Stimulated activated CD4-positive, alpha-beta T cell treated with anti-CD3 and anti-CD28 coated beads, Interleukin-12 subunit alpha, Interleukin-12 subunit beta, amount 100 ng/mL, for 48 hours (primary cell): ENCODE measurements around the gene OR1J1.

ENCODE experiments used
- DNase-seq, 3 donors: peaks; one replicate each; pipeline ENCODE4 v3.0.0-alpha.2; 2020; ENCODE audit warnings: low read depth in 2 of 3, low spot score in 1 of 3

Gene OR1J1, protein sequence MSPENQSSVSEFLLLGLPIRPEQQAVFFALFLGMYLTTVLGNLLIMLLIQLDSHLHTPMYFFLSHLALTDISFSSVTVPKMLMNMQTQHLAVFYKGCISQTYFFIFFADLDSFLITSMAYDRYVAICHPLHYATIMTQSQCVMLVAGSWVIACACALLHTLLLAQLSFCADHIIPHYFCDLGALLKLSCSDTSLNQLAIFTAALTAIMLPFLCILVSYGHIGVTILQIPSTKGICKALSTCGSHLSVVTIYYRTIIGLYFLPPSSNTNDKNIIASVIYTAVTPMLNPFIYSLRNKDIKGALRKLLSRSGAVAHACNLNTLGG

DNA sequence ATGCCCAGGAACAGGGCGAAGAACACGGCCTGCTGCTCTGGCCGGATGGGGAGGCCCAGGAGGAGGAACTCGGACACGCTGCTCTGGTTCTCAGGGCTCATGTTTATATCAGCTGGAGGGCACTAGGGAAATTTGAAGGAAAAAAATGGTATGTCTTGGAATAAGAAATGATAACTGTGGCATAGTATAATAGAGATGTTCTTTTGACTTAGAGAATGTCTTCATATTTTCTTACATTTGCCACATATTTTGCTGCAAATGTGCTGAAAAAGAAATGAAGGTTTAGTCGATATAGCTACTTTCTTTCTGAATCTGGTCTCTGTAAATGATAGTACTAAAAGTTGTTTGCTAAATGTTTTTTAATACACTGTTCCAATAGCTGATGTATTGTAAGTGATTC is at the start of gene OR1J1:
TSS of gene OR1J1 (minus strand) at position 101 of the 400 bp plus-strand sequence. CDS start at position 101, 0 bp downstream.
- no peak for DNase-seq

DNA sequence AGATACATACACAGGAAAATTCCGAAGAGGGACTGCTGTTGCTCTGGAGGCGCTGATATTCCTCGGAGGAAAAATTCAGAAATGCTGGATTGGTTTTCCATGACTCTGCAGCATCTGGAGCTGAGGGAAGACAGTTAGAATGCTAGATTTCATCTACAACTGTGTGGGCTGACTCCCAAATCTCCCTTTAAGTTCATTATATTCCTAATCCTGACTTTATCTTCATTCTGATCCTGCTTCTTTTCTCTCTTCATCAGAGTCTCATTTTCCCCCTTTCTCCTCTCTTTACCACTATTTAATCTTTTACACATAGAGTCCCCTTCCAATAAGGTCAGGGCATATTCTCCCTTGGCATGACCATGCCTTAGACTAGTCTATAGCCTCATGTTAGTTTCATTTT is 49.5 kb upstream of the OR1J1 start, which contains the start of gene OR1N1:
TSS of gene OR1N1 (minus strand) at position 101 of the 400 bp plus-strand sequence. CDS start at position 101, 0 bp downstream.
- DNase-seq, result no peak

DNA sequence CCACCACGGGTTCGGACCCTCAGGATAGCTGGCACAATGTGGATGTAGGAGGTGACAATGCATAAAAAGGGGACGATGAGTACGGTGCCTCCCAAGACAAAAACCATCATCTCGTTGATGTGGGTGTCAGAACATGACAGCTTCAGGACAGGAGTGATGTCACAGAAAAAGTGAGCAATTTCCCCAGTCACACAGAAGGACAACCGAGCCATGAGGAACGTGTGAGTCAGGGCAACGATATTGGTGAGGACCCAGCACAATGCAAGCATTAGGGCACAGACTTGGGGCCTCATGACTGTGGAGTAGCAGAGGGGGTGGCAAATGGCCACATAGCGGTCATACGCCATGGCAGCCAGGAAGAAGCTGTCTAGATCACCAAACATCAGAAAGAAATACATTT is 48.9 kb upstream of the OR1J1 start:
- peak in 1 of 3 donors; percentile 0 for DNase-seq

DNA sequence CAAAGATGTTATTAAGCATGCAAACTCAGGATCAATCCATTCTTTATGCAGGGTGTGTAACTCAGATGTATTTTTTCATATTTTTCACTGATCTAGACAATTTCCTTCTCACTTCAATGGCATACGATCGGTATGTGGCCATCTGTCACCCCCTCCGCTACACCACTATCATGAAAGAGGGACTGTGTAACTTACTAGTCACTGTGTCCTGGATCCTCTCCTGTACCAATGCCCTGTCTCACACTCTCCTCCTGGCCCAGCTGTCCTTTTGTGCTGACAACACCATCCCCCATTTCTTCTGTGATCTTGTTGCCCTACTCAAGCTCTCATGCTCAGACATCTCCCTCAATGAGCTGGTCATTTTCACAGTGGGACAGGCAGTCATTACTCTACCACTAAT is 41.6 kb upstream of the OR1J1 start:
- no peak for DNase-seq

DNA sequence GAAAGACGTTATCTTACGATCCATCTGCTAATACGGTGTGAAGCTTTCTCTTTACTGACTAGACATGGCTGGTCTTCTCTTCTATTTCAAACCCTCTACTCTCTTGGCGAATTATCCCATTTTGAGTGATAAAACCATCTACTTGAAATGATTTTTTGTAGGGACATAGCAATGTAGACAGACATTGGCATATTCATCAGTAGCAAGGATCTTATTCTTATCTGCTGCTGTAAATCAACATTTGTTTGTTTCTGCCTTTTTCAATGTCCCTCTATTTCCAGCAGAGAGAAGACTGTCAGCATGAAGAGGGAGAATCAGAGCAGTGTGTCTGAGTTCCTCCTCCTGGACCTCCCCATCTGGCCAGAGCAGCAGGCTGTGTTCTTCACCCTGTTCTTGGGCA is 41.1 kb upstream of the OR1J1 start, which contains the start of gene OR1J4:
TSS of gene OR1J4 (plus strand) at position 301 of the 400 bp plus-strand sequence. CDS start at position 301, 0 bp downstream.
- DNase-seq, result no peak

DNA sequence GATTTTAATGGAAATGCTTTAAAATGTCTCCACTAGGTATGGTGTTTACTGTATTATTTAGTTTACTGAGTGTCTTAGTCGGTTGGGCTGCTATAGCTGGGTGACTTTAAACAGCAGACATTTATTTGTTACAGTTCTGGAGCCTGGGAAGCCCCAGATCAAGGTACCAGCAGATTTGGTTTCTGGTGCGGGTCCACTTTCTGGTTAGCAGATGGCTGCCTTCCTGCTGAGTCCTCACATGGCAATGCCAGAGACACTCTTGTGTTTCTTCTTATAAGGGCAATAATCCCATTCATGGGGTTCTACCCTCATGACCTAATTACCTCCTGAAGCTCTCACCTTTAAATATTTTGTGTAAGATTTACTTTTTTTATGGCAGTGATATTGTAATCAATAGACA is 40.5 kb upstream of the OR1J1 start:
- no peak for DNase-seq

DNA sequence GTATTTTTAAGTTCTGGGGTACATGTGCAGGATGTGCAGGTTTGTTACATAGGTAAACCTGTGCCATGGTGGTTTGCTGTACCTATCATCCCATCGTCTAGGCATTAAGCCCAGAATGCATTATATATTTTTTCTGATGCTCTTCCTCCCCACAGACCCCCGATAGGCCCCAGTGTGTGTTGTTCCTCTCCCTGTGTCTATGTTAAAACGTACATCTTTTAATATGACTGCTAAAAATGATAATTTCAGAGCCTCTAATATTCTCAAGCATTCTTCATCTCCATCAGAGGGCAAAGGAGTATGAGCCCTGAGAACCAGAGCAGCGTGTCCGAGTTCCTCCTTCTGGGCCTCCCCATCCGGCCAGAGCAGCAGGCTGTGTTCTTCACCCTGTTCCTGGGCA is 32.8 kb upstream of the OR1J1 start, which contains the start of gene OR1J2:
TSS of gene OR1J2 (plus strand) at position 301 of the 400 bp plus-strand sequence. CDS start at position 301, 0 bp downstream.
- DNase-seq, result no peak

DNA sequence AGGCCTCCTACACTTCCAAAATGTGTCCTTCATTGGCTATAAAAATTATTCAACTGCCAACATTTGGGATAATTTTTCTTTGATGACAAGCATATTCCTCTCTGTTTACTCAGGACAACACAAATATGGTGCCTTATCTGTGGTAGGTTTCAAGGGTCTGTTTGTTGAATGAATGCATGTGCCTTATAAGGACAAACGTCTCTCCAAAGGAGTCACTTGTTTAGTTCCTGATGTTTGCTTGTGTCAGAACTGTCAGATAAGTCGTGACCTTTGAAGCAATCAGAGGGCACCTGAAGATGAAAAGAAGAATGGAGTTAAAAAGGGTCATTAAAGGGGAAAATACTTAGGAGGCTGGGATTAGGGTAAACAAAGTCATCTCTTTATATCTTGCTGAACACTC is 29.2 kb upstream of the OR1J1 start:
- DNase-seq, result no peak

DNA sequence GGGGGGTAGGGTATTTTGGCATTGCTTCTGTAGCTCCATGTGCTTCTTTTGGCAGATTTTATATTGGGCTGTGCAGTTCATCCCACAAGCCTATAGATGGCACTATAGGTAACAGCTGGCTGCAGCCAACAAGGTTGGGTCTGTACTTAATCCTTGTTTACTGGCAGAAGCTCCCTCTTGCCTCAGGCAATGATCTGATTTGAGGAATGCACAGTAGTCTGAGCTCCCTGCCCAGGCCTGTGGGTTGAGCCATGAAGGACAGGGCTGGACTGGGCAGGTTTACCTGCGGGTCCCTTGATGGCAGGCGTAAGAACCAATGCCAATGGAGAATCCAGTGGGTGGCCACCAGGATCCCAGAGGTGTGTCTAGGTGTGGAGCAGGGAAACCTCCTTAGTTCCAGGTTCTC is 21.2 kb upstream of the OR1J1 start:
- peak in 1 of 3 donors; percentile 11 for DNase-seq

DNA sequence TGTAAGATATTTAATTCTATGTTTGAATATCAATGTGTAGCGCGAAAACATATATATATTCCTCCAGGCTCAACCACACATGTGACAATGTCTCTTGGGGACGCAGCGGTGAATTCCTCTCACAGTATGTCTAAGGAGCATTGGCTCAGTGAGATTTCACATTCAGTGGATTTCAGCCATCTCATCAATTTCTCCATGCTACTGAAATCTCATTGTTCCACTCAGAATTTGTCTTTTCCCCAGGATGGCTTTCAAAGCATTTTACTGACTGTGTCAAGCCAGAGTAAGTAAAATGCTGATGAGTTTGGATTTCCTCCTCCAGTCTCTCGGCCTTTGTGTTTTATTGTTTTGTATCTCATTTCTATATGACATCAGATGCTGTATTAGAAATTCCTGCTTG is 1.3 kb upstream of the OR1J1 start:
- no peak for DNase-seq

DNA sequence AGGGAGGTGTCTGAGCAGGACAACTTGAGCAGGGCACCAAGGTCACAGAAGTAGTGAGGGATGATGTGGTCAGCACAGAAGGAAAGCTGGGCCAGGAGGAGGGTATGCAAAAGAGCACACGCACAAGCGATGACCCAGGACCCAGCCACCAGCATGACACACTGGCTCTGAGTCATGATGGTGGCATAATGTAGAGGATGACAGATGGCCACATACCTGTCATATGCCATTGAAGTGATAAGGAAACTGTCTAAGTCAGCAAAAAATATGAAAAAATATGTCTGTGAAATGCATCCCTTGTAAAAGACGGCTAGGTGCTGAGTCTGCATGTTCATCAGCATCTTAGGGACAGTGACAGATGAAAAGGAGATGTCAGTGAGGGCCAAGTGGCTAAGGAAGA is 380 bp downstream of the OR1J1 start:
- DNase-seq, result no peak

DNA sequence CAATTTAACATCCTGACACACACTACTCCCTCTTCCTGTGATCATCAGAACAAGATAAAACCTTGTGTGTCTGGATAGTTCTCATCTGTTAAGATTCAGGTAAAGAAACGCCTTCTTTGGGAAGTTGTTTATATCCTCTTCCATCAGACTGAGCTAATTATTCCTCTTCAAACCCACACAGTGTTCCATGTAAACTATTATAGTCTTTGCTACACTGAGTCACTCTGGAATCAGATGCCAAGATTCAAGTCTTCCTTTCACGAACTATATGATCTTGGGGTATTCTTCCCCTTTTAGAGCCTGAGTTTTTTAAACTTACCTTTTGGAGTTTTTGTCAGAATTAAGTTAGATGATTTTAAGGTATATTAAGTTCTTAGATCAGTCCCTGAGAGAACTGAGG is 2.0 kb downstream of the OR1J1 start:
- DNase-seq, result no peak

DNA sequence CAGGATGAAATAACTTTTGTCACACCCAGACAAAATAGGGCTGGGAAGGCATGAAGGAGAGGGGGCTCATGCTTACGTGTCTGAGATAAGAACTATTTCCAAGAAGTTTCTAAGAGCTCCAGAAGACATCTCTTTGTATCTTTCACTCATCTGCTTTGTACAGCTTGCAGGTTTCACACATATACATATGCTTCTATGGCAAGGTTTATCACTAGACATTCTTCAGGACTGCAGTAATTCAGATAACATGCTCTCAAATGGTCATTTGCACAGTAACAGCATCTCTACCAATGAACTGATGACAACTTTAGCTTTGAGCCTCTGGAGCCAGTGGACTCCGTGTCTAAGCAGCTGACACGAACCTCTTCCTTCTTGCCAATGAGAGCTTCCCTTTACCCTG is 3.2 kb downstream of the OR1J1 start:
- no peak for DNase-seq

DNA sequence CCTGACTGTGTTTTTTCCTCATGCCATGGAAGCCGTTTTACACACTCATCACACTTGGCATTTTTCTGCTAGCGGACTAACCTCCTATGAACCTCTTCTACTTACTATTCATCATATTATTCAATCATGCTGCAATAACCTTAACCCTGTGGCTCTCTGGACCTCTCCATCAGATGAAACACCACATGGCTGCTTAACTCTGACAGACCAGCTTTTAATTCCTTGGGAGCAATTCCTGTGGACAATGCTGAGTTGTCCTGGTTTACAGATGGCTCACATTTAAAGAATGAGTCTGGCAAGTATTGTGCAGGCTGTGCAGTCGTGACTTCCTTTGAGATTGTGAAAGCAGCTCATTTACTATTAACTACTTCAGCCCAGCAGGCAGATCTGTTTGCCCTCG is 9.0 kb downstream of the OR1J1 start:
- no peak for DNase-seq

DNA sequence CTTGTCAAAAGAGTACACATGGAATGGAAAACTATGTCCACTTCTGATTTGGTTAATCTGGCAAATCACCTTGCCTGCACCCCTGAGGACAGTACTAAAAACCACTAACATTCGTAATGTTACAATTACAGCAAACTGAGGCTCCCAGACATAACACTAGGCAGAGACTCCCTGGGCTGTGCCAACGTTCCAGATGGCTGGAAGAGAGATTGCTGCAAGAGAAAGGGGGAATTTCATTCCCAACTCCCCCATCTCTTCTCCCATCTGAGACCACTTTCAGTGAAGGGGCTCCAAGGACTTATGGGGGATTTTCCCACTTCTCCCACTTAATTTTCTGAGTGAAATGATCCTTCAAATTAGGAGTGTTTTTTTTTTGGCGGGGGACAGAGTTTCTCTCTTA is 11.3 kb downstream of the OR1J1 start:
- DNase-seq, result no peak

DNA sequence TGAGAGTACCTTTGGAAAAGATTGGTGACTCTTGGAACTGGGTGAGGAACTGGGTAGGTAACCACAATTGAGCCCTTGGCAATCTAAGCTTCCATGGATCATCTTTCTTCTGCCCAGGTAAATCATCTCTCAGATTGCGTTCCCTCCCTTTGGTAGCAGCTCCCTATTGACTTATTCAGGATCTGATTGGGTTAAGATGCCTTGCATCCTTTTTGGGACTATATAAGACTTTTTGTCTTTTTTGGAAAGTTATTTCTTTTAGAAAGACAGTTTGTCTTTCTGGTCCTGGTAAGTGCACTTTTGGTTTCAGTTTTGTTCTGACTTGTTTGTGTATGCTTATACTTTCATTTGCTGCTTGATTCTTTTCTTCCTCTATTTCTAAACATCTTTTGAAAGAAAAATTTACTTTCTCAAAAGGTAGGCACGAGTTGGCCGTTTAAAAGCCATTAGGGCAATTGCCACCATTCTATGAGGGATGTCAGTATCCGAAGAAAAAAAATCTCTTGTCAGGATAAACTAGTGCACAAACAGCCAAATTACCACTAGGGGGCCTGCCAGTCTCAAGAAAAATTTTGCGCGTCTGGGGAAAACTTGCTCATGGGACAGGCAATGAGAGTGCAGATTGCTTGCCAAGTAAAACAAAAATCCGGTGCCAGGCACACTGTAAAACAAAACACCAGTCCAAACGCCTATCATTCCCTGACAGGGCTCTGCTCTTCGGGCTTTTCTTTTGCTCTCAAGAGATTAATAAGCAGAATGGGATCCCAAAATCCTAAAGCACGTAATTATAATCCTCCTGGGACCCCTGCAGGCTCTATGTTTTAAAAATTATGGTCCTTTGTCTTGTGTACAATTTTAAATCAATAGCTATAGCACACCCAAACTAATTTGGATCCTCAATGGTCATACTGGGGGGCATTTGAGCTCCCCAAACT is 12.8 kb downstream of the OR1J1 start:
- DNase-seq, result peak; percentile 35 to 62 (median 54)

DNA sequence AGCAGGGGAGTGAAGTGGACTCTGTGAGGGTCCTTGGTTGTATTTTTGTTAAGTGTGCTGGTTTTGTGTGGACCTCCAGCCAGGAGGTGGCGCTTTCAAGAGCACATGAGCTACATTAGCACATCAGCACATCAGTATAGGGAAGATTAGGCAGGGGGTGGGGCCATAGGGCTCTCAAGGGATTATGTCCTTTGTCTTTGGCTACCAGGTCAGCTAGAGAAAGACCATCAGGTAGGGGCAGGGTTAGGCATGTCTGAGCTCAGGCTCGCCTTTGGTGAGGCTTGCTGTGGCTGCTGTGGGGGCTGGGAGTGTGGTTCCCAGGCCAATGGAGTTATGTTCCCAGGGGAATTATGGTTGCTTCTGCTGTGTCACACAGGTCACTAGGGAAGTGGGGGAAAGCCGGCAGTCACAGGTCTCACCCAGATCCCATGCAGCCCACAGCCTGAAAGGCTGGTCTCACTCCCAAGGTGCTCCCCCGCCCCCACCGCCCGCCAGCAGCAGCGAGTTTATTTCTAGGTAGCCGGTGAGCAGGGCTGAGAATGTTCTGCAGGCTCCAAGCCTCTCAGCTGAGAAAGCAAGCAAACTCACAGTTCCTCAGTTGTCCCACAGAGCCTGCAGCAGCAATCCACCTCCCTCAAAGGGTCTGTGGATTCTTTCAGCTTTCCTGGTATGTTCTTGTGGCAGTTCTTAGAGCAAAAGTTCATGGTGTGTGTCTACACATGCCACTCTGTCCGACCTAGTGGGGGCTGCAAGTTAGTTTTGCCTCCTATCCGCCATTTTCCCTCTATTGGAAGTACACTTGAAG is 13.7 kb downstream of the OR1J1 start:
- peak in 1 of 3 donors; percentile 12 for DNase-seq

DNA sequence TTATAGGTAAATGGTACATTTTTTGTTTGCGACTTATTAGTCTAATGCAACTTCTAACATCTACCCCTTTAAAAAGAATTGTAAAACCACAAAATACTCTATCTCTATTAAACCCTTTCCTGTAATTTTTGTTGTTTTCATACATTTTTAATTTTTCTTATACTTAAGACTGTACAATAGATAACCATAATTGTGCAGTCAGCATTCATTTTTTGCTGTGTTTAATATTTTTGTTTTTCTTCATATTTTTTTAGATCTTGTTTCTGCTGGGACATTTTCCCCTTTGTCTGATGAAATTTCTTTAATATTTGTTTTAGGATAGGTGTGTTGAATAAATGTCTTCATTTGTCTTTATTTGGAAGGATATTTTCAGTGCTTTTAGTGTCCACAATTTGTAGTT is 19.9 kb downstream of the OR1J1 start:
- no peak for DNase-seq

DNA sequence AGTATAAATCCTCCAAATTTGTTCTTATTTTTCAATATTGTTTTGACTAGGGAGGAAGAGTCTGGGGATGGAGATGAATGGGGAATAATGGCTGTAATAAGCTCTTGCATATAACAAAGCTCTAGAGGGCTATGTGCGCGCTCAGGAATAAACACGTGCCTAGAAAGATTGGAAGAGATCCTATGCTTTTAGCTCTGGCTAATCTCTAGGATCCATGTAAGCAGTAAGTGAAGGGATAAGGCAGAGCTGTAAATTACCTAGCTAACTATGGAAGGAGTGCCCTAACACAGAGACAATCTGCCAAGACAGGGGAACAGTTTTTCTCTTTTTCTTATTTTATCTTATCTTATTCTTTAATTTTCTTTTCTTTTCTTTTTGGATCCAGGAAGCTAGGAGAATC is 21.6 kb downstream of the OR1J1 start:
- DNase-seq, result no peak

DNA sequence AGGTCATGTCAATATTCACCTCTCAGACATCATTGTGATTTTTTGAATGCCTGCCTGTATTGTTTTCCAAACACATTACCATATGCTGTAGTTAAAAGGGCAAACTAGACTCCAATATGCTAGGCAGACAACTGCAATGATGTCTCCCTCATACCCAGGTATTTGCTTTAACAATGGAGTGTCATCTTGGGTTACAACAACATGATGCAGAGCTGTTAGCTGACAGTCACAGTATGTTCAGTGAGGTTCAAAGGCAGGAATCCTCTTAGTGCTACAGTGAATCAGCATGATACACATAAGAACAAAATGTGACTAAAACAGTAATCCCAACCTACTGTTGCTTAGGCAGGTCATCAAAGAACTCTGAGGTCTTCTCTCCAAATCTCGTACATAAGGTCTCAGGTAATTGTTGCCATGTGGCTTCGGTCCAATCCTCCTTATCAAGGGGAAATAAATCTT is 24.0 kb downstream of the OR1J1 start:
- no peak for DNase-seq
